Measurements from ENCODE around the gene CYB5A.

DNA sequence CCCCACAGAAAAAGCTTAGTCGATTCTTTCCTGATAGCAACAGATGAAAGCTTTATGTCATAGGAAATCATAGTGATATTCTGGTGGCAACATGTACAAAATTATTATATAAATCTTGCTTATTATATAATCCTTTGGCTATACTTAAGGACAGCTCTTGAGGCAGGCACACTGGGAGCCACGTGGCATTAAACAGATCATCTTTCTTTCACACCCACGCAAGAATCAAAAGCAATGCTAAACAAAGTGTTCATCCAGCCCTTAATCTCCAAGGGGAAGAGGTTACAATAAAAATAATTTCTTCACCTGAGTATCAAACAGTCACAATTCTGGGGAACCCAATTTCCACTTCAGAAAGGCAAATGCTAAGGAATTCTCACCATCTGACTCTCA is 57.8 kb downstream of the CYB5A start:
- TF ChIP-seq POLR2AphosphoS5 (IDR thresholded peaks at IDR 0.05; ENCODE audit: low read depth, low read length) (no peak), TAF1 (IDR thresholded peaks at IDR 0.05; ENCODE audit: borderline replicate concordance, insufficient read depth, low read length) (no peak), SIN3A (IDR thresholded peaks at IDR 0.05; ENCODE audit: borderline replicate concordance, insufficient read depth, low read length) (no peak)
